HepG2 (cell line): Measurements from ENCODE around the gene POLR3E. TPM values are rescaled to one million over a fixed set of nuclear protein-coding genes. Genes with fewer than 3 reads are reported as not detected.

Source experiments
- ATAC-seq: fragments of 200-7000 bp; cut with Tn5 transposase; 3 replicates; pipeline ENCODE4 v1.9.1; 2020; ENCODE audit warnings: mild to moderate bottlenecking, moderate library complexity
- BruUV-seq: library from RNA; stranded (reverse); fragments of 400-500 nt; replicated peaks from 2 replicates; lab custom pipeline; 2021; lab: Mats Ljungman, UMichigan
- CTCF ChIA-PET: fragments of 300-600 bp; formaldehyde crosslinking; extraction: SDS; loops from one replicate; lab custom pipeline; 2021; ENCODE audit warnings: low total read pairs, inconsistent platforms, low intra/inter-chr PET ratio; lab: Yijun Ruan, JAX
- POLR2A ChIA-PET: fragments of 350-600 bp; sonication (Branson Sonifier 250); formaldehyde crosslinking; loops from one replicate; lab custom pipeline; 2020; ENCODE audit warnings: antibody characterized with exemption, inconsistent platforms; lab: Yijun Ruan, JAX
- DNase-seq: peaks from one replicate; pipeline ENCODE4 v3.0.0-alpha.2; 2015; ENCODE audit warnings: low spot score
- FAIRE-seq: peaks from 3 replicates; lab custom pipeline; 2011; peaks lifted over from hg19 to GRCh38; lab: Jason Lieb, UNC
- H2AFZ ChIP-seq: one replicate; pipeline ENCODE4 v1.6.1; 2011; ENCODE audit warnings: low read length, inconsistent platforms
- H3K27ac ChIP-seq: fragments of 300-600 bp; 3 replicates; pipeline ENCODE4 v1.8.0; 2011; ENCODE audit warnings: mixed run types, mild to moderate bottlenecking, mixed read lengths, low read length, inconsistent platforms; ENCODE audit not compliant: insufficient read depth; ENCODE audit errors: extremely low read length
- H3K27me3 ChIP-seq, 2 experiments: fragments of 200-600 bp in 1 of 2; 2 replicates in 1 of 2; 3 replicates in 1 of 2; pipeline versions ENCODE4 v1.6.0 to v1.8.0; 2011; ENCODE audit warnings: low read length in 2 of 2, mild to moderate bottlenecking in 2 of 2, moderate library complexity in 2 of 2, inconsistent platforms in 1 of 2; ENCODE audit not compliant: insufficient read depth in 2 of 2, control insufficient read depth in 1 of 2
- H3K36me3 ChIP-seq, 2 experiments: fragments of 200-600 bp in 1 of 2; replicated peaks in 1 of 2; 2 replicates in 1 of 2; 3 replicates in 1 of 2; pipeline versions ENCODE4 v1.5.1 to v1.8.0; 2011; ENCODE audit warnings: low read length in 2 of 2, inconsistent platforms in 1 of 2; ENCODE audit not compliant: insufficient read depth in 2 of 2, control insufficient read depth in 1 of 2
- H3K4me1 ChIP-seq: 2 replicates; pipeline ENCODE4 v1.5.1; 2012; ENCODE audit warnings: low read length, inconsistent platforms; ENCODE audit not compliant: insufficient read depth
- H3K4me2 ChIP-seq: 2 replicates; pipeline ENCODE4 v1.6.0; 2011; ENCODE audit warnings: low read depth, low read length, inconsistent platforms
- H3K4me3 ChIP-seq, 3 experiments: fragments of 200-600 bp in 1 of 3; sonication (generic), shearing (Covaris generic) in 1 of 3; replicated peaks in 1 of 3; 2 replicates each; pipeline ENCODE4 v1.5.1; 2011 to 2016; ENCODE audit warnings: low read length in 3 of 3, inconsistent platforms in 2 of 3, low read depth in 2 of 3, mild to moderate bottlenecking in 2 of 3, control low read depth in 1 of 3, mixed read lengths in 1 of 3; ENCODE audit not compliant: insufficient read depth in 1 of 3
- H3K79me2 ChIP-seq: one replicate; pipeline ENCODE4 v1.6.1; 2011; ENCODE audit warnings: low read length, inconsistent platforms; ENCODE audit not compliant: insufficient read depth
- H3K9ac ChIP-seq: 2 replicates; pipeline ENCODE4 v1.6.0; 2011; ENCODE audit warnings: mild to moderate bottlenecking, low read depth, low read length, inconsistent platforms; ENCODE audit not compliant: insufficient read depth
- H3K9me3 ChIP-seq: 2 replicates; pipeline ENCODE4 v1.5.1; 2012; ENCODE audit warnings: mild to moderate bottlenecking, low read length
- H4K20me1 ChIP-seq: 2 replicates; pipeline ENCODE4 v1.6.0; 2011; ENCODE audit warnings: inconsistent platforms, mild to moderate bottlenecking, low read length, moderate library complexity; ENCODE audit not compliant: insufficient read depth
- BRCA1 ChIP-seq: sonication (generic); formaldehyde crosslinking; IDR thresholded peaks from 2 replicates; pipeline ENCODE4 v1.4.0; 2020; ENCODE audit warnings: missing genetic modification reagents
- DZIP1 ChIP-seq: sonication (generic); formaldehyde crosslinking; IDR thresholded peaks from 2 replicates; pipeline ENCODE4 v1.5.0; 2020; ENCODE audit warnings: mild to moderate bottlenecking, missing genetic modification reagents
- HNRNPL ChIP-seq: fragments of 200-400 bp; formaldehyde crosslinking; IDR thresholded peaks from 2 replicates; pipeline ENCODE4 v1.6.1; 2017; ENCODE audit warnings: mild to moderate bottlenecking, low read depth, low read length
- IRF1 ChIP-seq: sonication (generic); formaldehyde crosslinking; IDR thresholded peaks from 2 replicates; pipeline ENCODE4 v1.4.0; 2020; ENCODE audit warnings: low read depth, mild to moderate bottlenecking, missing genetic modification reagents
- ZNF460 ChIP-seq: sonication (generic); formaldehyde crosslinking; IDR thresholded peaks from 2 replicates; pipeline ENCODE4 v1.5.1; 2020; ENCODE audit warnings: missing genetic modification reagents, mild to moderate bottlenecking, borderline replicate concordance
- WGBS: methylation state at CpG from one replicate; pipeline ENCODE4 v1.1.6; 2017; ENCODE audit warnings: low lambda C conversion rate; 5-methylcytosine and 5-hydroxymethylcytosine counted together
- in situ Hi-C: cut with HindIII; loops from 2 replicates; pipeline ENCODE4 v1.10.0; 2017; ENCODE audit warnings: low pct_unique_long_range_greater_than_20kb; ENCODE audit not compliant: extremely low pct_ligation_motif_present
- intact Hi-C: fragments of 100-400 bp; cut with micrococcal nuclease; formaldehyde crosslinking; loops from one replicate; pipeline ENCODE4 v1.10.0; 2022; ENCODE audit not compliant: unreplicated experiment
- polyA plus RNA-seq, 8 experiments: library from polyadenylated mRNA; depleted of rRNA in 3 of 8; stranded (reverse) in 7 of 8; unstranded in 1 of 8; fragments of >200 nt; fragmentation: Illumina TruSeq in 4 of 8; extraction: Trizol in 4 of 8; gene quantifications; 2 replicates each; pipeline versions ENCODE4 v1.2.1 to v1.2.3, GENCODE V29; 2011 to 2016; ENCODE audit warnings: low read depth in 4 of 8, missing spikeins in 1 of 8, mixed read lengths in 1 of 8; ENCODE audit not compliant: insufficient read depth in 1 of 8
- total RNA-seq, 5 experiments: library from RNA; depleted of rRNA; stranded (reverse); fragments of >200 nt; fragmentation: Illumina TruSeq; extraction: Trizol; gene quantifications; 2 replicates each; pipeline ENCODE4 v1.2.3, GENCODE V29; 2016; ENCODE audit warnings: low read depth in 1 of 5

POLR3E gene
- total and polyA plus RNA-seq, 2 of the 13 experiments (the other 11 are each of a cell fraction or from before 2014, with no cell fraction given) = 135 to 262 TPM

DNA sequence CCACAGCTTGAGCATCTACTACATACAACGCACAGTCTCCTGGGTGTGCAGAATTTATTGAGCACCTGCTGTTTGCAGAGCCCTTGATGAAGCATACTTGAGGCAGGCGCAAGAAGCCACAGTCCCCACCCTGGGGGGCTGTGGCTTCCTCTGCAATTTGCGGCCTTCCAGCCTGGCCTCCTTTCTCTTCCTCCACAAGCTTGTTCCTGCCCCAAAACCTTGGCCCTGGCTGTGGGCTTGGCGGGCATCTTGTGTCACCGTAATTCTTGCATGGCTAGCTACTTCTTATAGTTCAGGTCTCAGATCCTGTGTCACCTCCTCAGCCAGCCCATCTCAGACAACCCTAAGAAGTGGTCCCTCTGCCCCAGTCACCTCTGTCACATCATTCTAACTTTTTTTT lies 43.9 kb upstream of the POLR3E start:
- DNase-seq = no peak
- Histone ChIP-seq H3K27me3 (no peaks in the 10 kb centered on the region), H3K4me3 (no peak overlapping the region)
- ATAC-seq = no peak
- TF ChIP-seq ZNF460 (no peak), HNRNPL (no peak), IRF1 (CRISPR knock-in tag) (no peak), DZIP1 (CRISPR knock-in tag) (no peak), BRCA1 (CRISPR knock-in tag) (no peak)
- TF ChIP-seq, all 625 proteins: peak for 0
- Histone ChIP-seq H3K4me1 (no peaks in the 10 kb centered on the region), H3K36me3 (peaks cover 48 to 83% of the 10 kb centered on the region in 2 experiments), H4K20me1 (no peaks in the 10 kb centered on the region), H3K79me2 (no peaks in the 10 kb centered on the region), H3K9me3 (no peaks in the 10 kb centered on the region), H3K27ac (no peak overlapping the region), H3K4me2 (no peak overlapping the region), H3K9ac (no peak overlapping the region), H2AFZ (no peak overlapping the region)
- POLR2A ChIA-PET = interaction anchor here (1.6 kb wide), 1 partner anchor 20 kb away, joined by 4 read pairs; no protein-coding TSS in a partner anchor
- intact Hi-C loops = no loop called here
- WGBS = 96% methylated on average over 5 of the region's 5 CpGs
- in situ Hi-C loops = no loop called here
- BruUV-seq = no TSS peak
- CTCF ChIA-PET = no interaction called here
- no peak for FAIRE-seq
